Measurements from ENCODE around the gene PIGN. TPM values are rescaled to one million over a fixed set of nuclear protein-coding genes. Genes with fewer than 3 reads are reported as not detected.

The PIGN gene
- total RNA-seq, 2 donors from 2014 or later, result 38.2 to 48.8 TPM

- Histone ChIP-seq H3K4me3 (ENCODE audit: low read length) (no peak overlapping the region), H3K4me1 (ENCODE audit: control insufficient read depth, insufficient read depth, low read length) (no peaks in the 10 kb centered on the region), H3K27me3 (ENCODE audit: control insufficient read depth, insufficient read depth, low read length, poor library complexity, severe bottlenecking) (no peaks in the 10 kb centered on the region), H3K9me3 (ENCODE audit: control insufficient read depth, low read length) (no peaks in the 10 kb centered on the region), H3K36me3 (ENCODE audit: control insufficient read depth, insufficient read depth, low read length) (peaks cover 6% of the 10 kb centered on the region), H3K27ac (ENCODE audit: low read depth, low read length) (no peak overlapping the region), H3K9ac (ENCODE audit: extremely low read depth, low read length, poor library complexity, severe bottlenecking) (no peak overlapping the region)
- H3K4me3 Mint-ChIP-seq, result no peak overlapping the region
- H3K4me1 Mint-ChIP-seq, result no peaks in the 10 kb centered on the region
- no peak overlapping the region for H3K27ac Mint-ChIP-seq
- TF ChIP-seq CTCF (conservative IDR thresholded peaks at IDR 0.05), result no peak
- no peaks in the 10 kb centered on the region for H3K9me3 Mint-ChIP-seq
- no CpG with 5 or more reads among the region's 1 CpG for WGBS, 2 experiments (ENCODE audit: insufficient coverage in 1 of 2, insufficient read length in 1 of 2)
- no peaks in the 10 kb centered on the region for H3K27me3 Mint-ChIP-seq (ENCODE audit: insufficient read depth)
- DNase-seq, result no peak
- H3K36me3 Mint-ChIP-seq (ENCODE audit: low read depth), result peaks cover 13% of the 10 kb centered on the region
Observed at GRCh38 chr18:62064361-62064760, 122.5 kb downstream of the PIGN start.

- Mint-ChIP-seq H3K4me1 (no peaks in the 10 kb centered on the region), H3K27ac (no peak overlapping the region), H3K4me3 (no peak overlapping the region), H3K27me3 (ENCODE audit: insufficient read depth) (no peaks in the 10 kb centered on the region), H3K36me3 (ENCODE audit: low read depth) (peaks cover 16% of the 10 kb centered on the region), H3K9me3 (no peaks in the 10 kb centered on the region)
- Histone ChIP-seq H3K27ac (ENCODE audit: low read depth, low read length) (no peak overlapping the region), H3K27me3 (ENCODE audit: control insufficient read depth, insufficient read depth, low read length, poor library complexity, severe bottlenecking) (no peaks in the 10 kb centered on the region), H3K36me3 (ENCODE audit: control insufficient read depth, insufficient read depth, low read length) (peaks cover 10% of the 10 kb centered on the region), H3K9me3 (ENCODE audit: control insufficient read depth, low read length) (no peaks in the 10 kb centered on the region), H3K4me1 (ENCODE audit: control insufficient read depth, insufficient read depth, low read length) (no peaks in the 10 kb centered on the region), H3K9ac (ENCODE audit: extremely low read depth, low read length, poor library complexity, severe bottlenecking) (no peak overlapping the region), H3K4me3 (ENCODE audit: low read length) (no peak overlapping the region)
- no peak for TF ChIP-seq CTCF (conservative IDR thresholded peaks at IDR 0.05)
- DNase-seq, result no peak
- 98% methylated on average over 5 of the region's 5 CpGs; no CpG with 5 or more reads in 1 of the 2 experiments for WGBS, 2 experiments (ENCODE audit: insufficient coverage in 1 of 2, insufficient read length in 1 of 2)
Observed at GRCh38 chr18:62061821-62062478, 124.9 kb downstream of the PIGN start.

- Histone ChIP-seq H3K9me3 (ENCODE audit: control insufficient read depth, low read length) (no peaks in the 10 kb centered on the region), H3K36me3 (ENCODE audit: control insufficient read depth, insufficient read depth, low read length) (peaks cover 10% of the 10 kb centered on the region), H3K4me1 (ENCODE audit: control insufficient read depth, insufficient read depth, low read length) (no peaks in the 10 kb centered on the region), H3K27me3 (ENCODE audit: control insufficient read depth, insufficient read depth, low read length, poor library complexity, severe bottlenecking) (no peaks in the 10 kb centered on the region), H3K27ac (ENCODE audit: low read depth, low read length) (no peak overlapping the region), H3K4me3 (ENCODE audit: low read length) (no peak overlapping the region), H3K9ac (ENCODE audit: extremely low read depth, low read length, poor library complexity, severe bottlenecking) (no peak overlapping the region)
- 96 to 100% methylated on average over 1 to 2 of the region's 2 CpGs for whole genome bisulfite sequencing, 2 experiments (ENCODE audit: insufficient coverage in 1 of 2, insufficient read length in 1 of 2)
- DNase-seq, result no peak
- H3K4me3 Mint-ChIP-seq, result no peak overlapping the region
- no peaks in the 10 kb centered on the region for H3K27me3 Mint-ChIP-seq (ENCODE audit: insufficient read depth)
- H3K9me3 Mint-ChIP-seq, result no peaks in the 10 kb centered on the region
- no peak for TF ChIP-seq CTCF (conservative IDR thresholded peaks at IDR 0.05)
- peaks cover 14% of the 10 kb centered on the region for H3K36me3 Mint-ChIP-seq (ENCODE audit: low read depth)
- no peak overlapping the region for H3K27ac Mint-ChIP-seq
- H3K4me1 Mint-ChIP-seq, result no peaks in the 10 kb centered on the region
Observed at GRCh38 chr18:62060820-62061219, 126.0 kb downstream of the PIGN start.

Data from endodermal cell (in vitro differentiated cells).